Epithelial cell of prostate (primary cell): ENCODE data around the gene PPP2R1B.
A peak's percentile ranks its signal among the peaks of the same experiment; 100 is the strongest.

Source experiments
- DNase-seq: peaks from one replicate; pipeline ENCODE4 v3.0.0-alpha.2; 2011; ENCODE audit warnings: low read depth, low spot score
- H3K27ac ChIP-seq: fragments of 450-650 bp; 2 replicates; pipeline ENCODE4 v1.5.1; 2017; ENCODE audit warnings: mild to moderate bottlenecking

The PPP2R1B gene

GRCh38 chr11:111765984-111766833 is at the start of gene PPP2R1B:
TSS of gene PPP2R1B (minus strand) at chr11:111766389. CDS start at chr11:111766361, 28 bp downstream.
- peak within 1 kb of the TSS; percentile 42 for H3K27ac ChIP-seq
- DNase-seq: no peak

GRCh38 chr11:111815489-111815888 is 49.3 kb upstream of the PPP2R1B start:
- H3K27ac ChIP-seq: no peak overlapping the region
- no peak for DNase-seq

- no peak overlapping the region for H3K27ac ChIP-seq
- DNase-seq: no peak
These were observed 48.5 kb upstream of the PPP2R1B start for GRCh38 chr11:111814557-111815320.

GRCh38 chr11:111814106-111814505 is 47.9 kb upstream of the PPP2R1B start:
- H3K27ac ChIP-seq: no peak overlapping the region
- DNase-seq: no peak

GRCh38 chr11:111812211-111812610 is 46.0 kb upstream of the PPP2R1B start:
- no peak overlapping the region for H3K27ac ChIP-seq
- no peak for DNase-seq

- DNase-seq: no peak
- no peak overlapping the region for H3K27ac ChIP-seq
These were observed 45.3 kb upstream of the PPP2R1B start for GRCh38 chr11:111811445-111811844.

- no peak overlapping the region for H3K27ac ChIP-seq
- DNase-seq: no peak
These were observed 42.6 kb upstream of the PPP2R1B start for GRCh38 chr11:111808834-111809233.

GRCh38 chr11:111808063-111808588 is 41.9 kb upstream of the PPP2R1B start:
- H3K27ac ChIP-seq: no peak overlapping the region
- no peak for DNase-seq

- no peak for DNase-seq
These were observed 40.9 kb upstream of the PPP2R1B start for GRCh38 chr11:111807076-111807475.

GRCh38 chr11:111801135-111801534 is 34.9 kb upstream of the PPP2R1B start:
- peak; percentile 41 for DNase-seq
- peak overlapping the region; percentile 7 for H3K27ac ChIP-seq

More at GRCh38 chr11:111807076-111807475, 40.9 kb upstream of the PPP2R1B start:
- H3K27ac ChIP-seq: no peak overlapping the region

- H3K27ac ChIP-seq: no peak overlapping the region
- no peak for DNase-seq
These were observed 32.1 kb upstream of the PPP2R1B start for GRCh38 chr11:111798279-111798678.

- H3K27ac ChIP-seq: peak overlapping the region; percentile 49
- DNase-seq: peak; percentile 87
These were observed 31.0 kb upstream of the PPP2R1B start for GRCh38 chr11:111797145-111797581.

GRCh38 chr11:111796696-111797095 is 30.5 kb upstream of the PPP2R1B start:
- peak overlapping the region; percentile 49 for H3K27ac ChIP-seq

GRCh38 chr11:111795334-111795985 is 29.3 kb upstream of the PPP2R1B start:
- H3K27ac ChIP-seq: no peak overlapping the region
- DNase-seq: no peak

More at GRCh38 chr11:111796696-111797095, 30.5 kb upstream of the PPP2R1B start:
- no peak for DNase-seq

- H3K27ac ChIP-seq: peak overlapping the region; percentile 36
- peak; percentile 79 for DNase-seq
These were observed 27.7 kb upstream of the PPP2R1B start for GRCh38 chr11:111793863-111794262.

GRCh38 chr11:111792955-111793500 is 26.8 kb upstream of the PPP2R1B start:
- peak overlapping the region; percentile 36 for H3K27ac ChIP-seq
- DNase-seq: no peak

GRCh38 chr11:111792314-111792713 is 26.1 kb upstream of the PPP2R1B start:
- DNase-seq: no peak
- no peak overlapping the region for H3K27ac ChIP-seq

GRCh38 chr11:111788464-111788863 is 22.3 kb upstream of the PPP2R1B start:
- DNase-seq: no peak

GRCh38 chr11:111788051-111788450 is 21.9 kb upstream of the PPP2R1B start:
- no peak for DNase-seq
- no peak overlapping the region for H3K27ac ChIP-seq

More at GRCh38 chr11:111788464-111788863, 22.3 kb upstream of the PPP2R1B start:
- H3K27ac ChIP-seq: no peak overlapping the region

- no peak for DNase-seq
- no peak overlapping the region for H3K27ac ChIP-seq
These were observed 19.8 kb upstream of the PPP2R1B start for GRCh38 chr11:111785886-111786412.
